Activated T-cell treated with anti-CD3 and anti-CD28 coated beads, Interleukin-2, amount 50 U/mL, for 4 hours (primary cell): ENCODE measurements around the gene CLCN2. TPM values are rescaled to one million over a fixed set of nuclear protein-coding genes. Genes with fewer than 3 reads are reported as not detected.

Experiments used
- ATAC-seq, 2 donors: fragments of 200-7000 bp; cut with Tn5 transposase; one replicate each; pipeline ENCODE4 v1.10.0; 2021
- DNase-seq: peaks from one replicate; pipeline ENCODE4 v3.0.0-alpha.2; 2020
- H3K27me3 Mint-ChIP-seq: one replicate; pipeline ENCODE4 v1.8.0; 2021; ENCODE audit warnings: low read depth, mixed read lengths
- H3K36me3 Mint-ChIP-seq: one replicate; pipeline ENCODE4 v1.8.0; 2022; ENCODE audit warnings: mixed read lengths; ENCODE audit not compliant: insufficient read depth
- H3K4me1 Mint-ChIP-seq: one replicate; pipeline ENCODE4 v1.8.0; 2021; ENCODE audit warnings: low read depth, mixed read lengths
- H3K4me3 Mint-ChIP-seq: one replicate; pipeline ENCODE4 v1.8.0; 2021; ENCODE audit warnings: mild to moderate bottlenecking, moderate library complexity, mixed read lengths
- H3K9me3 Mint-ChIP-seq: one replicate; pipeline ENCODE4 v1.8.0; 2021; ENCODE audit warnings: mixed read lengths
- total RNA-seq, 3 donors: library from RNA; stranded (reverse); gene quantifications; one replicate each; pipeline ENCODE4 v1.2.1, GENCODE V29; 2021

CLCN2 gene
- total RNA-seq, 3 donors from 2014 or later, result 4.5 to 5.2 (median 5.0) TPM

DNA sequence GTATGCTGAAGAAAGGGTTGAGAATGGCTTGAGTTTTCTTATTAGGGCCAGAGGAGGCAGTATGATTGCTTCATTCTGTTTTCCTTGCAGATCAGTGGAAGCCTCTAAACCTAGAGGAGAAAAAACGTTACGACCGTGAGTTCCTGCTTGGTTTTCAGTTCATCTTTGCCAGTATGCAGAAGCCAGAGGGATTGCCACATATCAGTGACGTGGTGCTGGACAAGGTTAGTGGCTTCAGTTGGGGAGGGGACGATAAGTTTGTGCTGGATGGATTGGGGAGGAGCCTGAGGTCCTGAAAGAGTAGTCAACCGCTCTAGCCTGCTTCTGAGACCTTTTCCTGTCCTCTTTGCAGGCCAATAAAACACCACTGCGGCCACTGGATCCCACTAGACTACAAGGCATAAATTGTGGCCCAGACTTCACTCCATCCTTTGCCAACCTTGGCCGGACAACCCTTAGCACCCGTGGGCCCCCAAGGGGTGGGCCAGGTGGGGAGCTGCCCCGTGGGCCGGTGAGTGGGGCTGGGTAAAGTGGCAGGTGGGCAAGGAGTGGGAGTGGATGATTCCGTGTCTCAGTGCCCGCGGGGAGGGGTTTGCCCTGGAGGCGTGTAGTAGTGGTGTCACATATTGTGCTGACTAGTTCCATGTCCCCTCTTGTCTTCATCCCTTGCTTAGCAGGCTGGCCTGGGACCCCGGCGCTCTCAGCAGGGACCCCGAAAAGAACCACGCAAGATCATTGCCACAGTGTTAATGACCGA is 38.5 kb downstream of the CLCN2 start:
- peaks cover 66% of the 10 kb centered on the region for H3K36me3 Mint-ChIP-seq
- H3K4me3 Mint-ChIP-seq, result no peak overlapping the region
- no peaks in the 10 kb centered on the region for H3K27me3 Mint-ChIP-seq
- DNase-seq (no peak), ATAC-seq (no peak)
- H3K9me3 Mint-ChIP-seq, result no peaks in the 10 kb centered on the region
- H3K4me1 Mint-ChIP-seq, result peaks cover 27% of the 10 kb centered on the region

- no peaks in the 10 kb centered on the region for H3K27me3 Mint-ChIP-seq
- DNase-seq (no peak), ATAC-seq (no peak)
- no peaks in the 10 kb centered on the region for H3K9me3 Mint-ChIP-seq
- H3K4me1 Mint-ChIP-seq, result peaks cover 40% of the 10 kb centered on the region
- H3K36me3 Mint-ChIP-seq, result peaks cover 65% of the 10 kb centered on the region
- no peak overlapping the region for H3K4me3 Mint-ChIP-seq
These were observed 39.7 kb downstream of the CLCN2 start for GRCh38 chr3:184321666-184322065.

- Mint-ChIP-seq H3K36me3 (peaks cover 58% of the 10 kb centered on the region), H3K9me3 (no peaks in the 10 kb centered on the region), H3K27me3 (no peaks in the 10 kb centered on the region), H3K4me3 (no peak overlapping the region), H3K4me1 (peaks cover 36% of the 10 kb centered on the region)
- DNase-seq (peak; percentile 52), ATAC-seq (peak; percentile 57 to 60)
These were observed 41.3 kb downstream of the CLCN2 start for GRCh38 chr3:184320104-184320445.

DNA sequence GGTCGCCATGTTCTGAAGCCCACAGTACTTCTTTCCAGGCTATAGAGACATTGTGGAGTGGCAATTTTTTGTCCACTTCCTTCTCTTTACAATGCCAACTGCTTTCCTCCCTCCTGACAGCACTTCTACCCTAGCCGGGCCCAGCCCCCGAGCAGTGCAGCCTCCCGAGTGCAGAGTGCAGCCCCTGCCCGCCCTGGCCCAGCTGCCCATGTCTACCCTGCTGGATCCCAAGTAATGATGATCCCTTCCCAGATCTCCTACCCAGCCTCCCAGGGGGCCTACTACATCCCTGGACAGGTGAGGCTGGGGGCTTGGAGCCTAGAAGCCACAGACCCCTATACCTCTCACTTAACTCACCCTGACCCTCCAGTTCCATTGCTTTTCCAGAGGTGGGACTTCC is 44.2 kb downstream of the CLCN2 start:
- DNase-seq, result no peak
- Mint-ChIP-seq H3K4me1 (peaks cover 32% of the 10 kb centered on the region), H3K9me3 (no peaks in the 10 kb centered on the region), H3K4me3 (peak overlapping the region; percentile 87), H3K27me3 (no peaks in the 10 kb centered on the region), H3K36me3 (peaks cover 39% of the 10 kb centered on the region)
- ATAC-seq, result no peak

GRCh38 chr3:184316792-184317191 is 44.6 kb downstream of the CLCN2 start:
- Mint-ChIP-seq H3K9me3 (no peaks in the 10 kb centered on the region), H3K27me3 (no peaks in the 10 kb centered on the region), H3K4me3 (peak overlapping the region; percentile 87), H3K36me3 (peaks cover 39% of the 10 kb centered on the region), H3K4me1 (peaks cover 32% of the 10 kb centered on the region)
- no peak for ATAC-seq
- no peak for DNase-seq

GRCh38 chr3:184315871-184316661 is 45.3 kb downstream of the CLCN2 start:
- Mint-ChIP-seq H3K36me3 (peaks cover 32% of the 10 kb centered on the region), H3K27me3 (no peaks in the 10 kb centered on the region), H3K4me3 (peak overlapping the region; percentile 87), H3K4me1 (peaks cover 32% of the 10 kb centered on the region), H3K9me3 (no peaks in the 10 kb centered on the region)
- ATAC-seq (no peak), DNase-seq (no peak)

GRCh38 chr3:184315543-184315867 is 45.9 kb downstream of the CLCN2 start:
- Mint-ChIP-seq H3K9me3 (no peaks in the 10 kb centered on the region), H3K4me3 (peak overlapping the region; percentile 87), H3K27me3 (no peaks in the 10 kb centered on the region), H3K4me1 (peaks cover 32% of the 10 kb centered on the region), H3K36me3 (peaks cover 27% of the 10 kb centered on the region)
- ATAC-seq, result no peak
- no peak for DNase-seq

GRCh38 chr3:184314700-184315542 is 46.5 kb downstream of the CLCN2 start:
- Mint-ChIP-seq H3K4me1 (peaks cover 32% of the 10 kb centered on the region), H3K4me3 (peak overlapping the region; percentile 87), H3K36me3 (peaks cover 27% of the 10 kb centered on the region), H3K27me3 (no peaks in the 10 kb centered on the region), H3K9me3 (no peaks in the 10 kb centered on the region)
- ATAC-seq, result peak; percentile 66 to 67
- DNase-seq, result peak; percentile 61

DNA sequence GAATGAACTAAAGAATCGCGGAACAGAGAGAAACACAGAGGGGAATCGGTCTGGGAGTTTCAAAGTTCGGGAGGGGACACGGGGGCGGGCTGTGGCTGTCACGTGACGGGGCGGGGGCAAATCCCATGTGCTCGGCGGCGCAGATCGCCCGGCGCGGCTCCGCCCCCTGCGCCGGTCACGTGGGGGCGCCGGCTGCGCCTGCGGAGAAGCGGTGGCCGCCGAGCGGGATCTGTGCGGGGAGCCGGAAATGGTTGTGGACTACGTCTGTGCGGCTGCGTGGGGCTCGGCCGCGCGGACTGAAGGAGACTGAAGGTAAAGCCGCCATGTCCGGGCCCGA is 47.1 kb downstream of the CLCN2 start, which contains the start of gene EIF4G1:
Gene EIF4G1, plus strand, starts transcription at position 244 of the 337 bp plus-strand sequence. CDS start 1,191 bp downstream, outside the sequence.
- H3K36me3 Mint-ChIP-seq, result peaks cover 26% of the 10 kb centered on the region

GRCh38 chr3:184311633-184312032 is 49.8 kb downstream of the CLCN2 start:
- Mint-ChIP-seq H3K4me1 (peaks cover 7% of the 10 kb centered on the region), H3K4me3 (no peak overlapping the region), H3K36me3 (peaks cover 32% of the 10 kb centered on the region), H3K27me3 (no peaks in the 10 kb centered on the region), H3K9me3 (no peaks in the 10 kb centered on the region)
- no peak for ATAC-seq
- no peak for DNase-seq

More for the DNA sequence above, 47.1 kb downstream of the CLCN2 start, which contains the start of gene EIF4G1:
- Mint-ChIP-seq H3K4me1 (peaks cover 28% of the 10 kb centered on the region), H3K27me3 (no peaks in the 10 kb centered on the region), H3K4me3 (peak within 1 kb of the TSS; percentile 87), H3K9me3 (no peaks in the 10 kb centered on the region)
- peak; percentile 83 to 86 for ATAC-seq
- DNase-seq, result peak; percentile 91

GRCh38 chr3:184308744-184309143 is 52.7 kb downstream of the CLCN2 start:
- Mint-ChIP-seq H3K9me3 (no peaks in the 10 kb centered on the region), H3K27me3 (no peaks in the 10 kb centered on the region), H3K4me1 (no peaks in the 10 kb centered on the region), H3K36me3 (peaks cover 46% of the 10 kb centered on the region), H3K4me3 (no peak overlapping the region)
- DNase-seq (no peak), ATAC-seq (no peak)

GRCh38 chr3:184307915-184308314 is 53.5 kb downstream of the CLCN2 start:
- Mint-ChIP-seq H3K9me3 (no peaks in the 10 kb centered on the region), H3K27me3 (no peaks in the 10 kb centered on the region), H3K4me3 (no peak overlapping the region), H3K4me1 (no peaks in the 10 kb centered on the region), H3K36me3 (peaks cover 54% of the 10 kb centered on the region)
- no peak for ATAC-seq
- no peak for DNase-seq

DNA sequence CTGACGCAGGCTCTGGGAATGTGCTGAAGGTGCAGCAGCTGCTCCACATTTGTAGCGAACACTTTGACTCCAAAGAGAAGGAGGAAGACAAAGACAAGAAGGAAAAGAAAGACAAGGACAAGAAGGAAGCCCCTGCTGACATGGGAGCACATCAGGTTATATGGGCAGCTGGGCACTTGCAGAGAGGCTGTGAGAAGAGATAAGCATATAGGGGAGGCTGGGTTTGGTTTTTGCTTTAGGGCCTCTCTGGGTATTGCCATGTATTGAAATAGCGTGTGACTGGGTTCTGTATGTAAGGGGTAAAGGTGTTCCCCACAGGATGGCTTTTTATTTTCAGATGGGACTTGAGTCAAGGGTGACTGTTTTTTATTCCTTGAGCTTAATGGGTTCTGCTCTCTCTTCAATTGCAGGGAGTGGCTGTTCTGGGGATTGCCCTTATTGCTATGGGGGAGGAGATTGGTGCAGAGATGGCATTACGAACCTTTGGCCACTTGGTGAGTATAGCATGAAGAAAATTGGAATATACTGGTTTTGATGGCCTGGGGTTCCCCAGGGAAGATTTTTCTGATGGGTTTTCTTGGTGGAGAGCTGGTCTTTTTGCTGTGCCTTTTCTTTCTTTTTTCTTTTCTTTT is 54.9 kb downstream of the CLCN2 start:
- H3K4me3 Mint-ChIP-seq, result no peak overlapping the region
- H3K9me3 Mint-ChIP-seq, result no peaks in the 10 kb centered on the region
- ATAC-seq, result no peak
- no peaks in the 10 kb centered on the region for H3K27me3 Mint-ChIP-seq
- peaks cover 65% of the 10 kb centered on the region for H3K36me3 Mint-ChIP-seq
- no peak for DNase-seq
- H3K4me1 Mint-ChIP-seq, result peaks cover 9% of the 10 kb centered on the region

GRCh38 chr3:184305577-184305976 is 55.8 kb downstream of the CLCN2 start:
- no peak for DNase-seq

More at GRCh38 chr3:184305577-184305976, 55.8 kb downstream of the CLCN2 start:
- Mint-ChIP-seq H3K36me3 (peaks cover 69% of the 10 kb centered on the region), H3K9me3 (no peaks in the 10 kb centered on the region), H3K4me3 (no peak overlapping the region), H3K27me3 (no peaks in the 10 kb centered on the region), H3K4me1 (peaks cover 14% of the 10 kb centered on the region)
- peak in 1 of 2 donors; percentile 54 for ATAC-seq
